Endothelial cell of umbilical vein (primary cell): Measurements from ENCODE around the gene SUPT16H. TPM values are rescaled to one million over a fixed set of nuclear protein-coding genes. Genes with fewer than 3 reads are reported as not detected.

Experiments
- BruUV-seq: library from RNA; stranded (reverse); fragments of 400-500 nt; replicated peaks from 2 replicates; lab custom pipeline; 2021; lab: Mats Ljungman, UMichigan
- CTCF ChIA-PET: fragments of 300-600, 350-600 bp; sonication (Branson Sonifier 250); formaldehyde crosslinking; loops from one replicate; lab custom pipeline; 2021; ENCODE audit warnings: antibody characterized with exemption, inconsistent platforms; lab: Charles Lee
- POLR2A ChIA-PET: fragments of 300-600, 350-600 bp; sonication (Branson Sonifier 250); formaldehyde crosslinking; loops from one replicate; lab custom pipeline; 2021; ENCODE audit warnings: antibody characterized with exemption, inconsistent platforms; lab: Charles Lee
- DNase-seq: peaks from one replicate; pipeline ENCODE4 v3.0.0-alpha.2; 2011; ENCODE audit warnings: low read depth, low spot score
- FAIRE-seq: peaks from 2 replicates; lab custom pipeline; 2011; peaks lifted over from hg19 to GRCh38; lab: Jason Lieb, UNC
- H2AFZ ChIP-seq: 2 replicates; pipeline ENCODE4 v1.6.0; 2012; ENCODE audit warnings: low read depth, low read length, control low read depth, inconsistent platforms
- H3K27ac ChIP-seq: 2 replicates; pipeline ENCODE4 v1.5.1; 2011; ENCODE audit warnings: low read depth, mild to moderate bottlenecking, control low read depth, low read length, moderate library complexity; ENCODE audit not compliant: insufficient read depth
- H3K27me3 ChIP-seq, 2 experiments: 2 replicates each; pipeline versions ENCODE4 v1.6.0 to v1.6.1; 2011; ENCODE audit warnings: low read length in 2 of 2, mixed read lengths in 1 of 2; ENCODE audit not compliant: control insufficient read depth in 2 of 2, insufficient read depth in 2 of 2
- H3K36me3 ChIP-seq, 2 experiments: 2 replicates in 1 of 2; 3 replicates in 1 of 2; pipeline ENCODE4 v1.5.1; 2011; ENCODE audit warnings: low read length in 2 of 2, mild to moderate bottlenecking in 1 of 2, moderate library complexity in 1 of 2; ENCODE audit not compliant: control insufficient read depth in 2 of 2, insufficient read depth in 2 of 2; ENCODE audit errors: extremely low read depth in 1 of 2
- H3K4me1 ChIP-seq: 3 replicates; pipeline ENCODE4 v1.5.1; 2011; ENCODE audit warnings: mild to moderate bottlenecking, low read length; ENCODE audit not compliant: control insufficient read depth, insufficient read depth; ENCODE audit errors: extremely low read depth
- H3K4me2 ChIP-seq: 2 replicates; pipeline ENCODE4 v1.6.1; 2011; ENCODE audit warnings: low read length, control low read depth, mixed read lengths; ENCODE audit not compliant: insufficient read depth
- H3K4me3 ChIP-seq, 3 experiments: fragments of 200-600 bp in 1 of 3; sonication (generic), shearing (Covaris generic) in 1 of 3; replicated peaks in 1 of 3; 2 replicates each; pipeline ENCODE4 v1.5.1; 2011 to 2016; ENCODE audit warnings: control low read depth in 3 of 3, low read length in 3 of 3, mild to moderate bottlenecking in 2 of 3, inconsistent platforms in 1 of 3, low read depth in 1 of 3, moderate library complexity in 1 of 3; ENCODE audit not compliant: insufficient read depth in 1 of 3
- H3K79me2 ChIP-seq: 2 replicates; pipeline ENCODE4 v1.6.0; 2012; ENCODE audit warnings: low read length, inconsistent platforms; ENCODE audit not compliant: control insufficient read depth, insufficient read depth
- H3K9ac ChIP-seq: replicated peaks from 2 replicates; pipeline ENCODE3; 2011; ENCODE audit warnings: low read length, control low read depth; ENCODE audit not compliant: insufficient read depth; ENCODE audit errors: extremely low read depth
- H3K9me1 ChIP-seq: replicated peaks from 3 replicates; pipeline ENCODE4 v1.6.0; 2011; ENCODE audit warnings: mild to moderate bottlenecking, low read length; ENCODE audit not compliant: control insufficient read depth, insufficient read depth; ENCODE audit errors: extremely low read depth
- H3K9me3 ChIP-seq: replicated peaks from 2 replicates; pipeline ENCODE4 v1.5.1; 2012; ENCODE audit warnings: low read length, inconsistent platforms; ENCODE audit not compliant: control insufficient read depth, insufficient read depth
- H4K20me1 ChIP-seq: replicated peaks from 2 replicates; pipeline ENCODE3; 2011; ENCODE audit warnings: mild to moderate bottlenecking, low read length; ENCODE audit not compliant: control insufficient read depth, insufficient read depth; ENCODE audit errors: extremely low read depth
- EZH2 ChIP-seq: IDR thresholded peaks from 2 replicates; pipeline ENCODE4 v1.6.1; 2012; ENCODE audit warnings: borderline replicate concordance, low read depth, mild to moderate bottlenecking, moderate library complexity, low read length, inconsistent platforms; ENCODE audit not compliant: severe bottlenecking
- FOS ChIP-seq: IDR thresholded peaks from 2 replicates; pipeline ENCODE4 v1.6.1; 2011; ENCODE audit warnings: mild to moderate bottlenecking, low read length, moderate library complexity, borderline replicate concordance; ENCODE audit not compliant: insufficient read depth
- GATA2 ChIP-seq: IDR thresholded peaks from 2 replicates; pipeline ENCODE4 v1.7.0; 2011; ENCODE audit warnings: low read depth, mild to moderate bottlenecking, moderate library complexity, mixed read lengths, low read length; ENCODE audit not compliant: insufficient read length, insufficient read depth
- JUN ChIP-seq: IDR thresholded peaks from 2 replicates; pipeline ENCODE4 v1.6.1; 2011; ENCODE audit warnings: borderline replicate concordance, low read depth; ENCODE audit not compliant: insufficient read length, insufficient read depth
- MYC ChIP-seq: IDR thresholded peaks from one replicate; pipeline ENCODE4 v1.6.1; 2011; ENCODE audit warnings: mild to moderate bottlenecking, low read depth, low read length
- POLR2A ChIP-seq: IDR thresholded peaks from 2 replicates; pipeline ENCODE4 v1.6.1; 2012; ENCODE audit warnings: low read depth, mild to moderate bottlenecking, control low read depth, low read length
- POLR2AphosphoS5 ChIP-seq: IDR thresholded peaks from 2 replicates; pipeline ENCODE4 v1.6.1; 2012; ENCODE audit warnings: low read depth, mild to moderate bottlenecking, control low read depth, low read length, moderate library complexity; ENCODE audit not compliant: insufficient read depth
- dilution Hi-C: fragments of 300-500 bp; cut with MboI; formaldehyde crosslinking; loops from one replicate; pipeline ENCODE4 v1.15.0; 2019; ENCODE audit warnings: low sequenced_read_pairs; ENCODE audit not compliant: extremely low pct_ligation_motif_present
- intact Hi-C: fragments of 100-400 bp; cut with micrococcal nuclease; formaldehyde crosslinking; loops from one replicate; pipeline ENCODE4 v1.10.0; 2022
- polyA plus RNA-seq, 4 experiments: library from polyadenylated mRNA; depleted of rRNA in 3 of 4; stranded (reverse) in 3 of 4; unstranded in 1 of 4; fragments of >200 nt; gene quantifications; 2 replicates each; pipeline versions ENCODE4 v1.2.1 to v1.2.3, GENCODE V29; 2011 to 2012; ENCODE audit warnings: missing spikeins in 1 of 4
- total RNA-seq: library from RNA; stranded (reverse); gene quantifications from 2 replicates; pipeline ENCODE4 v1.2.3, GENCODE V29; 2021
- TF ChIP-seq, protein P1 (sequence below), 2 donors: IDR thresholded peaks; 1 replicate in 1 of 2; 2 replicates in 1 of 2; pipeline ENCODE4 v1.5.1; 2011; ENCODE audit warnings: low read length in 2 of 2, mild to moderate bottlenecking in 2 of 2, moderate library complexity in 2 of 2, control low read depth in 1 of 2, inconsistent platforms in 1 of 2, low read depth in 1 of 2; ENCODE audit not compliant: insufficient read depth in 1 of 2; ENCODE audit errors: extremely low read depth in 1 of 2
- TF ChIP-seq, protein P2 (sequence below): IDR thresholded peaks from 2 replicates; pipeline ENCODE4 v1.6.1; 2011; ENCODE audit not compliant: insufficient read depth, insufficient read length

SUPT16H gene
- total and polyA plus RNA-seq, 2 donors (not counting 3 experiments of a cell fraction or from before 2014, with no cell fraction given): 53.1 to 100 TPM

DNA sequence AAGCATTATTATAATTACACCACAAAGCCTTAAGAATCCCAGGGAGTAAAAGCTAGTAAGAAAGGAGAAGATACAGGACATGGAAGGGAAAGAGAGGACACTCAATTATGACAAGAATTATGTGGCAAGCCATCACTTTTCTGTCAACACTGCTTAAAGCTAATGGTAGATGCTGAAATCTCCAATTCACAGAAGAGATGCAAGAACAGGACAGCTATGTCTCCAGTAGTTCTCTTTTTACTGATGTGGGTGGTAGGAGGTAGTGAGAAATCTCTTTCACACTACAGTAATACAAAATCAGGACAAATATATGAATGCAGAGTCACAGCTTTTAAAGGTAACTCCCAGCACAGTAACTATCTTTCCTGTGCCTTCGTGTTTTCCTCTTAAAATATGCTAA is 42.9 kb upstream of the SUPT16H start:
- BruUV-seq: no TSS peak
- ChIA-PET CTCF (interaction anchor here (1.3 kb wide), 1 partner anchor 18 kb away, joined by 4 read pairs; no protein-coding TSS in a partner anchor), POLR2A (no interaction called here)
- Histone ChIP-seq H3K36me3 (peaks cover 26 to 43% of the 10 kb centered on the region in 2 experiments), H3K4me2 (no peak overlapping the region), H3K79me2 (peaks cover 25% of the 10 kb centered on the region), H3K4me1 (no peaks in the 10 kb centered on the region), H4K20me1 (no peaks in the 10 kb centered on the region), H3K27me3 (no peaks in the 10 kb centered on the region), H3K9ac (no peak overlapping the region), H3K9me3 (no peaks in the 10 kb centered on the region), H3K27ac (no peak overlapping the region), H3K9me1 (no peaks in the 10 kb centered on the region), H3K4me3 (no peak overlapping the region), H2AFZ (no peak overlapping the region)
- intact Hi-C loops: no loop called here
- DNase-seq (no peak), FAIRE-seq (no peak)
- TF ChIP-seq FOS (no peak), POLR2A (no peak), POLR2AphosphoS5 (no peak), EZH2 (no peak)
- TF ChIP-seq, protein P1, sequence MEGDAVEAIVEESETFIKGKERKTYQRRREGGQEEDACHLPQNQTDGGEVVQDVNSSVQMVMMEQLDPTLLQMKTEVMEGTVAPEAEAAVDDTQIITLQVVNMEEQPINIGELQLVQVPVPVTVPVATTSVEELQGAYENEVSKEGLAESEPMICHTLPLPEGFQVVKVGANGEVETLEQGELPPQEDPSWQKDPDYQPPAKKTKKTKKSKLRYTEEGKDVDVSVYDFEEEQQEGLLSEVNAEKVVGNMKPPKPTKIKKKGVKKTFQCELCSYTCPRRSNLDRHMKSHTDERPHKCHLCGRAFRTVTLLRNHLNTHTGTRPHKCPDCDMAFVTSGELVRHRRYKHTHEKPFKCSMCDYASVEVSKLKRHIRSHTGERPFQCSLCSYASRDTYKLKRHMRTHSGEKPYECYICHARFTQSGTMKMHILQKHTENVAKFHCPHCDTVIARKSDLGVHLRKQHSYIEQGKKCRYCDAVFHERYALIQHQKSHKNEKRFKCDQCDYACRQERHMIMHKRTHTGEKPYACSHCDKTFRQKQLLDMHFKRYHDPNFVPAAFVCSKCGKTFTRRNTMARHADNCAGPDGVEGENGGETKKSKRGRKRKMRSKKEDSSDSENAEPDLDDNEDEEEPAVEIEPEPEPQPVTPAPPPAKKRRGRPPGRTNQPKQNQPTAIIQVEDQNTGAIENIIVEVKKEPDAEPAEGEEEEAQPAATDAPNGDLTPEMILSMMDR (IDR thresholded peaks at IDR 0.05; ENCODE audit: extremely low read depth in 1 of 2, insufficient read depth in 1 of 2, low read depth in 1 of 2, low read length in 2 of 2): no peak
- dilution Hi-C loops: no loop called here

DNA sequence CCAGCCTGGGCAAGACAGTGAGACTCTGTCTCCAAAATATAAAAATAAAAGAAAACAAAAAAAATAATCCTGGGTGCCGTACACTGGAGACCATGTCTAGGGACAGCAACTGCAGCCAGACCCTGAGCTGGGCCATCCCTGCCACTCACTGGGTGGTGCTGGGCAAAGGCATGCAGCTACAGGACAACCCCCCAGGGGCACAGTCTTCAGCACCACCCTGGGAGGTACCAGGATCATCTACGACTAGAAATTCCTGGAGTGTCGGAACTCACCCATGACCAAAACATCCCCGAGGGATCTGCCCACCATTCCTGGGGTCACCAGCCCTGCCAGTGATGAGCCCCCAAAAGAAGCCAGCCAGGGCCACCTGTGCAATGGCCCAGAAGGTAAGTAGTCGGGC is 35.7 kb upstream of the SUPT16H start:
- Histone ChIP-seq H3K27me3 (no peaks in the 10 kb centered on the region), H3K4me2 (no peak overlapping the region), H3K79me2 (peaks cover 2% of the 10 kb centered on the region), H3K9me3 (no peaks in the 10 kb centered on the region), H2AFZ (no peak overlapping the region), H3K9ac (no peak overlapping the region), H3K27ac (no peak overlapping the region), H4K20me1 (no peaks in the 10 kb centered on the region), H3K4me3 (no peak overlapping the region), H3K36me3 (peaks cover 16 to 27% of the 10 kb centered on the region in 2 experiments), H3K4me1 (no peaks in the 10 kb centered on the region), H3K9me1 (no peaks in the 10 kb centered on the region)
- TF ChIP-seq, protein P2, sequence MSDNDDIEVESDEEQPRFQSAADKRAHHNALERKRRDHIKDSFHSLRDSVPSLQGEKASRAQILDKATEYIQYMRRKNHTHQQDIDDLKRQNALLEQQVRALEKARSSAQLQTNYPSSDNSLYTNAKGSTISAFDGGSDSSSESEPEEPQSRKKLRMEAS: no peak
- no peak for TF ChIP-seq JUN
- TF ChIP-seq, protein P1 (IDR thresholded peaks at IDR 0.05; ENCODE audit: extremely low read depth in 1 of 2, insufficient read depth in 1 of 2, low read depth in 1 of 2, low read length in 2 of 2): no peak
- TF ChIP-seq GATA2: no peak
- TF ChIP-seq POLR2AphosphoS5: no peak
- TF ChIP-seq POLR2A: no peak
- TF ChIP-seq EZH2: no peak
- no peak for TF ChIP-seq FOS
- no peak for TF ChIP-seq MYC
- FAIRE-seq: no peak
- ChIA-PET CTCF (interaction anchor here (1.6 kb wide), 1 partner anchor 48 kb away, joined by 3 read pairs; no protein-coding TSS in a partner anchor), POLR2A (no interaction called here)
- no peak for DNase-seq
- BruUV-seq: no TSS peak
- intact Hi-C loops: loop anchor here (10.0 kb wide), 1 partner anchor 65 kb away; no protein-coding TSS in a partner anchor
- dilution Hi-C loops: no loop called here
